ENCODE data around the gene NCR1.

- TF ChIP-seq POLR2AphosphoS5 (IDR thresholded peaks at IDR 0.05; ENCODE audit: low read length), result no peak
- no peak for TF ChIP-seq CTCF (IDR thresholded peaks at IDR 0.05 in 2 of 3, conservative IDR thresholded peaks at IDR 0.05 in 1 of 3; ENCODE audit: control insufficient read depth in 2 of 3, extremely low read depth in 1 of 3, insufficient read depth in 1 of 3, low read depth in 3 of 3, low read length in 3 of 3)
- no peak for TF ChIP-seq CREB1 (IDR thresholded peaks at IDR 0.05; ENCODE audit: low read depth)
- TF ChIP-seq CEBPB (IDR thresholded peaks at IDR 0.05; ENCODE audit: borderline replicate concordance in 1 of 2, low read depth in 2 of 2, low read length in 2 of 2), result no peak
- TF ChIP-seq USF2 (IDR thresholded peaks at IDR 0.05; ENCODE audit: borderline replicate concordance, low read depth, low read length), result no peak
- TF ChIP-seq MAX (IDR thresholded peaks at IDR 0.05; ENCODE audit: low read depth, low read length), result no peak
- no peak for TF ChIP-seq POLR2A (IDR thresholded peaks at IDR 0.05; ENCODE audit: low read depth, low read length)
- TF ChIP-seq EGR1 (IDR thresholded peaks at IDR 0.05; ENCODE audit: borderline replicate concordance in 1 of 2, low read depth in 2 of 2, low read length in 2 of 2), result no peak
These were observed 9.9 kb upstream of the NCR1 start for GRCh38 chr19:54896036-54896435.
